ENCODE measurements around the gene DPYSL5. TPM values are rescaled to one million over a fixed set of nuclear protein-coding genes. Genes with fewer than 3 reads are reported as not detected.
"Not testable (repeated sequence)": the region's sequence is repeated elsewhere in the genome, so short reads cannot be mapped to it uniquely, and the experiment has no call there.

The DPYSL5 gene
- total RNA-seq, 2 experiments from 2014 or later: not detected

- H3K9me3 Mint-ChIP-seq: no peaks in the 10 kb centered on the region
- DNase-seq (no peak), ATAC-seq (ENCODE audit: low read depth) (no peak)
- H3K36me3 Mint-ChIP-seq: no peaks in the 10 kb centered on the region
- H3K4me1 Mint-ChIP-seq: no peaks in the 10 kb centered on the region
- no peak overlapping the region for H3K27ac Mint-ChIP-seq
- H3K4me3 Mint-ChIP-seq: no peak overlapping the region
- POLR2A ChIA-PET: no interaction called here
- peaks cover 18% of the 10 kb centered on the region for H3K27me3 Mint-ChIP-seq
These were observed 26.6 kb downstream of the DPYSL5 start for GRCh38 chr2:26874514-26874913.

- peaks cover 15% of the 10 kb centered on the region for H3K27me3 Mint-ChIP-seq
- no peaks in the 10 kb centered on the region for H3K36me3 Mint-ChIP-seq
- H3K27ac Mint-ChIP-seq: no peak overlapping the region
- POLR2A ChIA-PET: no interaction called here
- no peaks in the 10 kb centered on the region for H3K4me1 Mint-ChIP-seq
- no peak for DNase-seq
- H3K9me3 Mint-ChIP-seq: no peaks in the 10 kb centered on the region
- no peak overlapping the region for H3K4me3 Mint-ChIP-seq
- ATAC-seq (ENCODE audit: low read depth): no peak
These were observed 27.2 kb downstream of the DPYSL5 start for GRCh38 chr2:26875065-26875634.

GRCh38 chr2:26875808-26876207 is 27.9 kb downstream of the DPYSL5 start:
- peaks cover 15% of the 10 kb centered on the region for H3K27me3 Mint-ChIP-seq
- no peaks in the 10 kb centered on the region for H3K9me3 Mint-ChIP-seq
- H3K27ac Mint-ChIP-seq: no peak overlapping the region
- H3K4me1 Mint-ChIP-seq: no peaks in the 10 kb centered on the region
- ATAC-seq (ENCODE audit: low read depth) (no peak), DNase-seq (no peak)
- no peak overlapping the region for H3K4me3 Mint-ChIP-seq
- POLR2A ChIA-PET: no interaction called here
- no peaks in the 10 kb centered on the region for H3K36me3 Mint-ChIP-seq

GRCh38 chr2:26876260-26876659 is 28.3 kb downstream of the DPYSL5 start:
- H3K36me3 Mint-ChIP-seq: no peaks in the 10 kb centered on the region
- DNase-seq (no peak), ATAC-seq (ENCODE audit: low read depth) (no peak)
- no peak overlapping the region for H3K4me3 Mint-ChIP-seq
- H3K9me3 Mint-ChIP-seq: no peaks in the 10 kb centered on the region
- peaks cover 15% of the 10 kb centered on the region for H3K27me3 Mint-ChIP-seq
- no peaks in the 10 kb centered on the region for H3K4me1 Mint-ChIP-seq
- POLR2A ChIA-PET: no interaction called here
- H3K27ac Mint-ChIP-seq: no peak overlapping the region

- Mint-ChIP-seq H3K9me3 (no peaks in the 10 kb centered on the region), H3K27me3 (peaks cover 15% of the 10 kb centered on the region), H3K4me3 (no peak overlapping the region), H3K27ac (no peak overlapping the region), H3K36me3 (no peaks in the 10 kb centered on the region), H3K4me1 (no peaks in the 10 kb centered on the region)
- ATAC-seq (ENCODE audit: low read depth) (no peak), DNase-seq (no peak)
- POLR2A ChIA-PET: no interaction called here
These were observed 29.3 kb downstream of the DPYSL5 start for GRCh38 chr2:26877276-26877675.

GRCh38 chr2:26880161-26880560 is 32.2 kb downstream of the DPYSL5 start:
- H3K36me3 Mint-ChIP-seq: no peaks in the 10 kb centered on the region
- H3K27me3 Mint-ChIP-seq: peaks cover 4% of the 10 kb centered on the region
- H3K4me1 Mint-ChIP-seq: no peaks in the 10 kb centered on the region
- no peak for ATAC-seq (ENCODE audit: low read depth)
- no peak for DNase-seq
- no peak overlapping the region for H3K4me3 Mint-ChIP-seq
- no peak overlapping the region for H3K27ac Mint-ChIP-seq
- POLR2A ChIA-PET: no interaction called here
- H3K9me3 Mint-ChIP-seq: no peaks in the 10 kb centered on the region

GRCh38 chr2:26880910-26881435 is 33.0 kb downstream of the DPYSL5 start:
- Mint-ChIP-seq H3K27me3 (peaks cover 3% of the 10 kb centered on the region), H3K4me1 (no peaks in the 10 kb centered on the region), H3K4me3 (no peak overlapping the region), H3K9me3 (no peaks in the 10 kb centered on the region), H3K36me3 (no peaks in the 10 kb centered on the region), H3K27ac (no peak overlapping the region)
- POLR2A ChIA-PET: no interaction called here
- no peak for ATAC-seq (ENCODE audit: low read depth)
- DNase-seq: no peak

GRCh38 chr2:26882220-26882619 is 34.3 kb downstream of the DPYSL5 start:
- DNase-seq; H3K36me3 Mint-ChIP-seq; H3K4me3 Mint-ChIP-seq; H3K9me3 Mint-ChIP-seq; ATAC-seq (ENCODE audit: low read depth); H3K4me1 Mint-ChIP-seq; POLR2A ChIA-PET; H3K27ac Mint-ChIP-seq; H3K27me3 Mint-ChIP-seq: not testable (repeated sequence)

- Mint-ChIP-seq H3K4me1 (no peaks in the 10 kb centered on the region), H3K27me3 (peaks cover 11% of the 10 kb centered on the region), H3K4me3 (no peak overlapping the region), H3K9me3 (no peaks in the 10 kb centered on the region), H3K36me3 (no peaks in the 10 kb centered on the region), H3K27ac (no peak overlapping the region)
- DNase-seq (no peak), ATAC-seq (ENCODE audit: low read depth) (no peak)
- POLR2A ChIA-PET: no interaction called here
These were observed 36.0 kb downstream of the DPYSL5 start for GRCh38 chr2:26883956-26884355.

- H3K4me3 Mint-ChIP-seq: no peak overlapping the region
- H3K27me3 Mint-ChIP-seq: peaks cover 10% of the 10 kb centered on the region
- no peaks in the 10 kb centered on the region for H3K36me3 Mint-ChIP-seq
- POLR2A ChIA-PET: no interaction called here
- no peaks in the 10 kb centered on the region for H3K4me1 Mint-ChIP-seq
- H3K9me3 Mint-ChIP-seq: no peaks in the 10 kb centered on the region
- DNase-seq (no peak), ATAC-seq (ENCODE audit: low read depth) (no peak)
- H3K27ac Mint-ChIP-seq: no peak overlapping the region
These were observed 36.6 kb downstream of the DPYSL5 start for GRCh38 chr2:26884486-26884885.

GRCh38 chr2:26885651-26886329 is 37.9 kb downstream of the DPYSL5 start:
- no peak for DNase-seq
- Mint-ChIP-seq H3K27me3 (peaks cover 9% of the 10 kb centered on the region), H3K36me3 (no peaks in the 10 kb centered on the region), H3K27ac (no peak overlapping the region), H3K9me3 (no peaks in the 10 kb centered on the region), H3K4me3 (no peak overlapping the region), H3K4me1 (no peaks in the 10 kb centered on the region)
- ATAC-seq (ENCODE audit: low read depth): no peak
- POLR2A ChIA-PET: no interaction called here

- Mint-ChIP-seq H3K27ac (no peak overlapping the region), H3K36me3 (no peaks in the 10 kb centered on the region), H3K9me3 (no peaks in the 10 kb centered on the region), H3K4me1 (no peaks in the 10 kb centered on the region), H3K27me3 (peaks cover 9% of the 10 kb centered on the region), H3K4me3 (no peak overlapping the region)
- DNase-seq (no peak), ATAC-seq (ENCODE audit: low read depth) (no peak)
- POLR2A ChIA-PET: no interaction called here
These were observed 38.8 kb downstream of the DPYSL5 start for GRCh38 chr2:26886736-26887135.

GRCh38 chr2:26887151-26887550 is 39.2 kb downstream of the DPYSL5 start:
- POLR2A ChIA-PET: no interaction called here

GRCh38 chr2:26889796-26890195 is 41.9 kb downstream of the DPYSL5 start:
- POLR2A ChIA-PET: no interaction called here
- ATAC-seq (ENCODE audit: low read depth): no peak
- no peak for DNase-seq
- Mint-ChIP-seq H3K36me3 (no peaks in the 10 kb centered on the region), H3K4me1 (no peaks in the 10 kb centered on the region), H3K27ac (no peak overlapping the region), H3K27me3 (peaks cover 13% of the 10 kb centered on the region), H3K9me3 (no peaks in the 10 kb centered on the region), H3K4me3 (no peak overlapping the region)

More at GRCh38 chr2:26887151-26887550, 39.2 kb downstream of the DPYSL5 start:
- H3K27me3 Mint-ChIP-seq: peaks cover 9% of the 10 kb centered on the region
- no peak overlapping the region for H3K27ac Mint-ChIP-seq
- no peaks in the 10 kb centered on the region for H3K9me3 Mint-ChIP-seq
- H3K4me1 Mint-ChIP-seq: no peaks in the 10 kb centered on the region
- no peak for ATAC-seq (ENCODE audit: low read depth)
- H3K4me3 Mint-ChIP-seq: no peak overlapping the region
- DNase-seq: no peak
- H3K36me3 Mint-ChIP-seq: no peaks in the 10 kb centered on the region

All from activated naive CD8-positive, alpha-beta T cell treated with anti-CD3 and anti-CD28 coated beads, Interleukin-2, amount 10 ng/mL, durations not matched to agents 7 days and 5 days (primary cell).